Measurements from ENCODE around the gene LSAMP. TPM values are rescaled to one million over a fixed set of nuclear protein-coding genes. Genes with fewer than 3 reads are reported as not detected.

The LSAMP gene
- total and polyA plus RNA-seq, 2 of the 4 experiments (the other 2 are of a cell fraction), result 7.9 to 8.0 TPM

DNA sequence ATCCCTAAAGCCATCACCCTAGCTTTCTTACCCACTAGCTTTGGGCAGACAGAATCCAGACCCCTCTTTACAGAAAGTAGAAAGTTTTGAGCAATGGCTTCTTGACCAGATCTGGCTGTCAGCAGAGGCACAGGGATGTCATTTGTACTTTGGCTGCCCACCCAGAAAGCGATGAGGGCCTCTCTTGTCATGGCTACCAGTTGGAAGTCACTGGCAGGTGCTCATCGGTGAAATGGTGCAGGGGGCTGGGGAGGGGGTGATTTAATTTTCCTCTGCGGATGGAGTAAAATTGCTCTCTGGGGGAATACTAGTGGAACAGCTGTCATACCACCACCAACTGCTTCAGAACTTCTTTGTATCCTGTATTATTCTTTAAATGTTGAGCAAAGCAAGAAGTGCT lies 393.7 kb downstream of the LSAMP start:
- H3K79me1 ChIP-seq (ENCODE audit: low read depth in 1 of 2, low read length in 2 of 2), result no peaks in the 10 kb centered on the region
- H3K18ac ChIP-seq (ENCODE audit: low read depth, low read length), result no peak overlapping the region
- dilution Hi-C loops (cut with HindIII; ENCODE audit: low sequenced_read_pairs, unreplicated experiment) (no loop called here), intact Hi-C loops (cut with micrococcal nuclease) (no loop called here), in situ Hi-C loops (cut with MboI; ENCODE audit: low sequenced_read_pairs) (no loop called here)
- no peaks in the 10 kb centered on the region for H3K27me3 ChIP-seq (ENCODE audit: control insufficient read depth, insufficient read depth, low read length)
- no peak overlapping the region for H4K91ac ChIP-seq (ENCODE audit: insufficient read depth, low read depth, low read length)
- CTCF ChIA-PET, result no interaction called here
- H3K4me1 ChIP-seq (ENCODE audit: control insufficient read depth, insufficient read depth, low read length), result no peaks in the 10 kb centered on the region
- no peak overlapping the region for H2BK120ac ChIP-seq (ENCODE audit: low read depth, low read length)
- no peak overlapping the region for H4K8ac ChIP-seq (ENCODE audit: low read depth in 2 of 2, low read length in 2 of 2)
- H3K4me3 ChIP-seq (ENCODE audit: insufficient read depth, low read depth, low read length), result no peak overlapping the region
- BruUV-seq (replicated peaks), result no TSS peak
- ATAC-seq (ENCODE audit: low read depth) (no peak), DNase-seq (no peak)
- WGBS, 2 experiments (ENCODE audit: extremely low coverage in 2 of 2, insufficient read length in 1 of 2), result no CpG with 5 or more reads among the region's 3 CpGs
- POLR2A ChIA-PET (ENCODE audit: unreplicated experiment), result no interaction called here
- H2AK5ac ChIP-seq (ENCODE audit: low read depth, low read length), result no peak overlapping the region
- H3K4me2 ChIP-seq (ENCODE audit: low read depth, low read length), result no peak overlapping the region
- no peak overlapping the region for H2BK15ac ChIP-seq (ENCODE audit: low read depth, low read length)
- H3K9ac ChIP-seq (ENCODE audit: low read depth, low read length), result no peak overlapping the region
- no peak for TF ChIP-seq CEBPB (IDR thresholded peaks at IDR 0.05; ENCODE audit: low read depth, low read length)
- no peak for TF ChIP-seq FOS (IDR thresholded peaks at IDR 0.05; ENCODE audit: low read depth, low read length)
- TF ChIP-seq, protein P1, sequence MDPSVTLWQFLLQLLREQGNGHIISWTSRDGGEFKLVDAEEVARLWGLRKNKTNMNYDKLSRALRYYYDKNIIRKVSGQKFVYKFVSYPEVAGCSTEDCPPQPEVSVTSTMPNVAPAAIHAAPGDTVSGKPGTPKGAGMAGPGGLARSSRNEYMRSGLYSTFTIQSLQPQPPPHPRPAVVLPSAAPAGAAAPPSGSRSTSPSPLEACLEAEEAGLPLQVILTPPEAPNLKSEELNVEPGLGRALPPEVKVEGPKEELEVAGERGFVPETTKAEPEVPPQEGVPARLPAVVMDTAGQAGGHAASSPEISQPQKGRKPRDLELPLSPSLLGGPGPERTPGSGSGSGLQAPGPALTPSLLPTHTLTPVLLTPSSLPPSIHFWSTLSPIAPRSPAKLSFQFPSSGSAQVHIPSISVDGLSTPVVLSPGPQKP (IDR thresholded peaks at IDR 0.05; ENCODE audit: borderline replicate concordance, low read depth, low read length), result no peak
- TF ChIP-seq RAD21 (IDR thresholded peaks at IDR 0.05; ENCODE audit: low read length), result no peak
- no peak for TF ChIP-seq BHLHE40 (IDR thresholded peaks at IDR 0.05; ENCODE audit: low read depth, low read length)
- H3K4ac ChIP-seq (ENCODE audit: low read depth, low read length), result no peak overlapping the region
- no peaks in the 10 kb centered on the region for H3K9me3 ChIP-seq (ENCODE audit: control insufficient read depth, insufficient read depth, low read length)
- no peaks in the 10 kb centered on the region for H4K20me1 ChIP-seq (ENCODE audit: insufficient read depth, low read length)
- no peak overlapping the region for H2BK20ac ChIP-seq (ENCODE audit: low read depth, low read length)
- no peak overlapping the region for H3K27ac ChIP-seq (ENCODE audit: insufficient read depth, low read length)
- no peak overlapping the region for H2AK9ac ChIP-seq (replicated peaks; ENCODE audit: low read depth, low read length, poor library complexity)
- no peak overlapping the region for H3K23ac ChIP-seq (ENCODE audit: low read depth, low read length)
- H3K9me1 ChIP-seq (ENCODE audit: insufficient read depth, low read length), result no peaks in the 10 kb centered on the region
- H2AFZ ChIP-seq (replicated peaks; ENCODE audit: low read length, poor library complexity), result no peak overlapping the region
- H3K14ac ChIP-seq (replicated peaks; ENCODE audit: low read depth, low read length), result no peak overlapping the region
- H2BK5ac ChIP-seq (ENCODE audit: low read depth, low read length, poor library complexity, severe bottlenecking), result no peak overlapping the region
- no peaks in the 10 kb centered on the region for H3K36me3 ChIP-seq (ENCODE audit: control insufficient read depth, insufficient read depth, low read length)
- H3K56ac ChIP-seq (ENCODE audit: extremely low read depth, insufficient read depth, low read length), result no peak overlapping the region
- no peak overlapping the region for H4K5ac ChIP-seq (ENCODE audit: low read depth, low read length)
